Sigmoid colon (tissue), 7 donors: ENCODE data around the gene TSPAN9. TPM values are rescaled to one million over a fixed set of nuclear protein-coding genes. Genes with fewer than 3 reads are reported as not detected.

Source experiments
- DNase-seq: peaks from one replicate; pipeline ENCODE4 v3.0.0-alpha.2; 2019
- H3K27ac ChIP-seq, 4 donors: fragments of 200-600 bp; sonication (generic); one replicate each; pipeline ENCODE4 v1.5.1; 2016 to 2019; ENCODE audit warnings: mild to moderate bottlenecking in 1 of 4
- H3K27me3 ChIP-seq, 3 donors: fragments of 200-600 bp; sonication (generic); one replicate each; pipeline ENCODE4 v1.5.1; 2019; ENCODE audit warnings: mild to moderate bottlenecking in 1 of 3
- H3K36me3 ChIP-seq, 4 donors: fragments of 200-600 bp; sonication (generic); one replicate each; pipeline ENCODE4 v1.5.1; 2016 to 2019
- H3K4me1 ChIP-seq, 4 donors: fragments of 200-600 bp; sonication (generic); one replicate each; pipeline ENCODE4 v1.5.1; 2017 to 2019
- H3K4me3 ChIP-seq, 4 donors: fragments of 200-600 bp; sonication (generic); one replicate each; pipeline ENCODE4 v1.5.1; 2017 to 2019; ENCODE audit warnings: mild to moderate bottlenecking in 2 of 4, moderate library complexity in 1 of 4
- H3K9me3 ChIP-seq, 4 donors: fragments of 200-600 bp in 3 of 4; sonication (generic) in 3 of 4; one replicate each; pipeline versions ENCODE4 v1.5.1 to v1.6.1; 2013 to 2019
- EP300 ChIP-seq, 4 donors: sonication (generic); formaldehyde crosslinking; IDR thresholded peaks; one replicate each; pipeline ENCODE4 v1.6.1; 2017; ENCODE audit warnings: antibody characterized with exemption in 4 of 4
- POLR2A ChIP-seq, 2 donors: fragments of 450-650 bp; IDR thresholded peaks; one replicate each; pipeline ENCODE4 v1.6.1; 2016; ENCODE audit warnings: antibody characterized with exemption in 2 of 2, mild to moderate bottlenecking in 2 of 2, moderate library complexity in 2 of 2
- POLR2AphosphoS5 ChIP-seq, 4 donors: sonication (generic); formaldehyde crosslinking; IDR thresholded peaks; one replicate each; pipeline ENCODE4 v1.6.1; 2017; ENCODE audit warnings: antibody characterized with exemption in 4 of 4
- WGBS, 2 donors: extraction: QIAGEN DNeasy Blood & Tissue Kit; methylation state at CpG; one replicate each; pipeline ENCODE4 v1.1.7; 2013; 5-methylcytosine and 5-hydroxymethylcytosine counted together
- intact Hi-C: fragments of 100-400 bp; cut with DNase I; formaldehyde crosslinking; loops from one replicate; pipeline ENCODE4 v1.15.1; 2023
- polyA plus RNA-seq, 3 donors: library from polyadenylated mRNA; stranded (reverse); fragments of 200-250 nt; gene quantifications; one replicate each; pipeline ENCODE4 v1.2.3, GENCODE V29; 2013
- total RNA-seq, 4 donors: library from RNA; depleted of rRNA; stranded (reverse); fragments of >200 nt; gene quantifications; one replicate each; pipeline ENCODE4 v1.1.0, GENCODE V29; 2016
- TF ChIP-seq, protein P1 (sequence below), 4 experiments: fragments of 450-650 bp in 3 of 4; fragments of 200-600 bp in 1 of 4; IDR thresholded peaks; one replicate each; pipeline ENCODE4 v1.5.1; 2016 to 2019; ENCODE audit warnings: antibody characterized with exemption in 4 of 4, mild to moderate bottlenecking in 3 of 4, moderate library complexity in 2 of 4
- donor health status: healthy with polysubstance abuse.
- donor health status: Bipolar disorder and iron deficiency.
- donor health status: healthy.

The TSPAN9 gene
- total and polyA plus RNA-seq, 7 donors, result 0.92 to 28.0 (median 18.2) TPM

DNA sequence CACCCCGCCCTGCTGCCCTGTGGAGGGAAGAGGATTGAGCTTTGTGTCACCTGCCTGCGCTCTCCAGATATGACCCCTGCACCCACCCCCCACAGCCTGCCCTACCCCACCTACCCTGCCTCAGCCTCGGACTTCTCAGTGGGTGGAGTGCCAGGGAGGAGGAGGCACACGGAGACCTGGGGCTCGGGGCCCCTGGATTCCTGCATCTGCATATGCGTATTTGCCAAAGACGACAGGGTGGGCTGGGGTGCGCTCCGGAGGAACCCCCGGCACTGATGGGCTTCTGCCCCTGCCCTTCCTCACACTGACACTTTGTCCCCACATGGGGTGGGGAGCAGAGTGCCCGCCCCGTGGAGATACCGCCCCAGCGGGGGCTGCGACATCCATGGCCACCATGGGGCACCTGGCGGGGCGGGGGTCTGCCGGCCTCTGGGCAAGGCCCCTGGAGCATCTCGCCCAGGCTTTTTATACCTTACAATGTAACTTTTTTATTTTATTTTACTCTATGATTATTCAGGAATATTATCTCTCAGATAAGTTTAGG lies 206.0 kb downstream of the TSPAN9 start:
- 90 to 92% methylated on average over 19 of the region's 19 CpGs for WGBS, 2 donors
- H3K27me3 ChIP-seq, result no peaks in the 10 kb centered on the region
- peaks cover 0 to 37% (median 5%) of the 10 kb centered on the region in 4 donors for H3K36me3 ChIP-seq
- no peaks in the 10 kb centered on the region for H3K9me3 ChIP-seq
- no peak overlapping the region for H3K27ac ChIP-seq
- no peaks in the 10 kb centered on the region for H3K4me1 ChIP-seq
- TF ChIP-seq POLR2A (IDR thresholded peaks at IDR 0.05), result no peak
- no peak for TF ChIP-seq POLR2AphosphoS5 (IDR thresholded peaks at IDR 0.05)
- no peak for TF ChIP-seq EP300 (IDR thresholded peaks at IDR 0.05)
- TF ChIP-seq, protein P1, sequence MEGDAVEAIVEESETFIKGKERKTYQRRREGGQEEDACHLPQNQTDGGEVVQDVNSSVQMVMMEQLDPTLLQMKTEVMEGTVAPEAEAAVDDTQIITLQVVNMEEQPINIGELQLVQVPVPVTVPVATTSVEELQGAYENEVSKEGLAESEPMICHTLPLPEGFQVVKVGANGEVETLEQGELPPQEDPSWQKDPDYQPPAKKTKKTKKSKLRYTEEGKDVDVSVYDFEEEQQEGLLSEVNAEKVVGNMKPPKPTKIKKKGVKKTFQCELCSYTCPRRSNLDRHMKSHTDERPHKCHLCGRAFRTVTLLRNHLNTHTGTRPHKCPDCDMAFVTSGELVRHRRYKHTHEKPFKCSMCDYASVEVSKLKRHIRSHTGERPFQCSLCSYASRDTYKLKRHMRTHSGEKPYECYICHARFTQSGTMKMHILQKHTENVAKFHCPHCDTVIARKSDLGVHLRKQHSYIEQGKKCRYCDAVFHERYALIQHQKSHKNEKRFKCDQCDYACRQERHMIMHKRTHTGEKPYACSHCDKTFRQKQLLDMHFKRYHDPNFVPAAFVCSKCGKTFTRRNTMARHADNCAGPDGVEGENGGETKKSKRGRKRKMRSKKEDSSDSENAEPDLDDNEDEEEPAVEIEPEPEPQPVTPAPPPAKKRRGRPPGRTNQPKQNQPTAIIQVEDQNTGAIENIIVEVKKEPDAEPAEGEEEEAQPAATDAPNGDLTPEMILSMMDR (IDR thresholded peaks at IDR 0.05), result no peak
- intact Hi-C loops, result no loop called here
- no peak for DNase-seq
- no peak overlapping the region for H3K4me3 ChIP-seq

DNA sequence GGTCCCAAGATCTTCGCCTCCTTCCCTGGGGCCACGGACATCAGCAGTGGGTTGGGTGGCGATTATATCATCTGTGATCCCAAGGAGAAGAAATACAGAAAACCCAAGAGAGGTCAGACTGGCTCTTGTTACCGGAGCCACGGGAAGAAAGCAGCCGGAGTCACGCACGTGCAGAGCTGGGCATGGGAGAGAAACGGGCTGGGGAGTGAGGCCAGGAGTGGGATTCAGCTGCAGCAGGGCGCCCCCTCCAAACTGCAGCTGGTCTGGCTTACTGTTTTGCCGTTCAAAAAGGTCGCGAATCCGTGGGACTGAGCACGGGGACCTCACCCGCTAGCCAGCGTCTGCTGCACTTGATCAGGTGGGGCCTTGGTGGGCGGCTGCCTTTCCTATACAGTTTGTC lies 207.2 kb downstream of the TSPAN9 start:
- TF ChIP-seq POLR2AphosphoS5 (IDR thresholded peaks at IDR 0.05) (no peak), EP300 (IDR thresholded peaks at IDR 0.05) (no peak), POLR2A (IDR thresholded peaks at IDR 0.05) (no peak)
- TF ChIP-seq, protein P1 (IDR thresholded peaks at IDR 0.05), result no peak
- no peak overlapping the region for H3K4me3 ChIP-seq
- intact Hi-C loops, result no loop called here
- H3K27me3 ChIP-seq, result no peaks in the 10 kb centered on the region
- H3K27ac ChIP-seq, result no peak overlapping the region
- H3K4me1 ChIP-seq, result no peaks in the 10 kb centered on the region
- WGBS, 2 donors, result 87 to 90% methylated on average over 18 of the region's 18 CpGs
- H3K36me3 ChIP-seq, result peaks cover 0 to 37% (median 5%) of the 10 kb centered on the region in 4 donors
- DNase-seq, result no peak
- H3K9me3 ChIP-seq, result no peaks in the 10 kb centered on the region

DNA sequence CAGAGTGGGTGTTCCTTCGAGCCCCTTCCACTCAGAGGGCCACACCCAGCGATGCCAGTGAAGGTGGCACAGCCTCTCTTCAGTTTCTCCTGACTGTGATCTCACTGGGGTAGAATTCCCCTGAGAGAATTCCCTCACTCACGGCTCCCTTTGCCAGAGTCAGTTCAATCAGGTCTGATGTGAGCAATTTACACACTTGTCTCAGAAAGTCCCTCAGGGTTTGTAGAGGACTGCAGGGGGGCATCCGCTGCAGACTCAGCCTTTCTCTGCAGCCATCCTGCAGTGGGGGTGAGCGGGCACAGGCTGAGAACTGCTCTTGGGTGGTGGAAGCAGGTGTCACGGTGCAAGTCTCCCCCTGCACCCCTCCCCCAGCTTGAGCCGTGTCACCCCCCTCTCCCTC lies 208.4 kb downstream of the TSPAN9 start:
- TF ChIP-seq POLR2A (IDR thresholded peaks at IDR 0.05) (no peak), EP300 (IDR thresholded peaks at IDR 0.05) (no peak), POLR2AphosphoS5 (IDR thresholded peaks at IDR 0.05) (no peak)
- TF ChIP-seq, protein P1 (IDR thresholded peaks at IDR 0.05), result no peak
- intact Hi-C loops, result no loop called here
- Histone ChIP-seq H3K27ac (no peak overlapping the region), H3K4me1 (no peaks in the 10 kb centered on the region), H3K36me3 (peaks cover 0 to 37% (median 5%) of the 10 kb centered on the region in 4 donors), H3K9me3 (no peaks in the 10 kb centered on the region), H3K27me3 (no peaks in the 10 kb centered on the region), H3K4me3 (no peak overlapping the region)
- no peak for DNase-seq
- 80 to 81% methylated on average over 7 of the region's 7 CpGs for WGBS, 2 donors

DNA sequence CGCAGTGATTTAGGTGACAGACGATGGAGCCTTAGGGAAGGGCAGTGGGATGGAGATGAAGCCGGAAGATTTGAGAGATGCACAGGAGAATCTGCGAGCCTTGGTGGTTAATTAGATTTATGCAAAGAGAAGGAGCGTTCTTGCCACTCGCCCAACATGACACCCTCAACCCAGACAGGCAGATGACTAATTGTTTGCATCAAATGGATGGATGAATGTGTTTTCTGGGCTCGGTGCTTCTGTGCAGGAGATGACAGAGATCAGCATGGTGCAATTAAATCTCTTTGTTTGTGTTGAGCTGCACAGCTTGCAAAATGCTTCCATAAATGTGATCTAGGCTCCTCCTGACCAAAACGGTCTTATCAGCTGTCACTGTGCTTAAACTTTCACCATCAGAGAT lies 211.5 kb downstream of the TSPAN9 start:
- H3K4me3 ChIP-seq, result no peak overlapping the region
- H3K27ac ChIP-seq, result no peak overlapping the region
- no peaks in the 10 kb centered on the region for H3K9me3 ChIP-seq
- no peaks in the 10 kb centered on the region for H3K4me1 ChIP-seq
- intact Hi-C loops, result no loop called here
- no peaks in the 10 kb centered on the region for H3K27me3 ChIP-seq
- no peak for DNase-seq
- TF ChIP-seq POLR2AphosphoS5 (IDR thresholded peaks at IDR 0.05) (no peak), EP300 (IDR thresholded peaks at IDR 0.05) (no peak), POLR2A (IDR thresholded peaks at IDR 0.05) (no peak)
- TF ChIP-seq, protein P1 (IDR thresholded peaks at IDR 0.05), result no peak
- H3K36me3 ChIP-seq, result peaks cover 0 to 9% (median 0%) of the 10 kb centered on the region in 4 donors
- WGBS, 2 donors, result 72 to 82% methylated on average over 8 of the region's 8 CpGs

DNA sequence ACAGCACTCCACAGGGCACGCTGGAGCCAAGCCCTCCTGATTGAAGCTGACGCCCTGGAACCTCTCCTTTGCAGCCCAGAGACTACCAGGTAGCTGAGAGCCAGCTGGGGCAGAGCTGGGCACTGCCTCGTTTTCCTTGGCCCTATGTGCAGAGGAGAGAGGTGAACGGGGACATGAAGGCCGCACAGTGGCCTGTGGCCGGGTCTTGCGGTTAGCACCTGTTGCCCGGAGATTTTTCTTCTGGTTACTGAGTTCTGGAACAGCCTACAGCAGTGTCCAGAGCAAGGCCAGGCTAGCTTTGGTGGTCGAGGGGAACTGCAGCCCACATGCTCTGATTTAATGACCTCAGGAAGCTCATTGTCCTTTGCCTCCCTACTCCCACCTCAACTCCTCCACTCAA lies 212.5 kb downstream of the TSPAN9 start:
- intact Hi-C loops, result no loop called here
- no peak overlapping the region for H3K4me3 ChIP-seq
- no peaks in the 10 kb centered on the region for H3K9me3 ChIP-seq
- DNase-seq, result no peak
- peaks cover 0 to 5% (median 5%) of the 10 kb centered on the region in 4 donors for H3K4me1 ChIP-seq
- TF ChIP-seq EP300 (IDR thresholded peaks at IDR 0.05), result no peak
- no peak for TF ChIP-seq POLR2A (IDR thresholded peaks at IDR 0.05)
- no peak for TF ChIP-seq POLR2AphosphoS5 (IDR thresholded peaks at IDR 0.05)
- TF ChIP-seq, protein P1 (IDR thresholded peaks at IDR 0.05), result no peak
- no peaks in the 10 kb centered on the region for H3K27me3 ChIP-seq
- no peak overlapping the region for H3K27ac ChIP-seq
- peaks cover 0 to 7% (median 0%) of the 10 kb centered on the region in 4 donors for H3K36me3 ChIP-seq
- 77 to 81% methylated on average over 9 of the region's 9 CpGs for WGBS, 2 donors
